GM12872 (cell line): Measurements from ENCODE around the gene DMBX1.

Source experiments
- CTCF ChIP-seq: IDR thresholded peaks from 3 replicates; pipeline ENCODE4 v1.5.1; 2011; ENCODE audit warnings: low read depth, mild to moderate bottlenecking, low read length, moderate library complexity; ENCODE audit not compliant: insufficient read depth

DMBX1 gene

GRCh38 chr1:46537651-46538050 lies 48.0 kb downstream of the DMBX1 start:
- no peak for TF ChIP-seq CTCF

DNA sequence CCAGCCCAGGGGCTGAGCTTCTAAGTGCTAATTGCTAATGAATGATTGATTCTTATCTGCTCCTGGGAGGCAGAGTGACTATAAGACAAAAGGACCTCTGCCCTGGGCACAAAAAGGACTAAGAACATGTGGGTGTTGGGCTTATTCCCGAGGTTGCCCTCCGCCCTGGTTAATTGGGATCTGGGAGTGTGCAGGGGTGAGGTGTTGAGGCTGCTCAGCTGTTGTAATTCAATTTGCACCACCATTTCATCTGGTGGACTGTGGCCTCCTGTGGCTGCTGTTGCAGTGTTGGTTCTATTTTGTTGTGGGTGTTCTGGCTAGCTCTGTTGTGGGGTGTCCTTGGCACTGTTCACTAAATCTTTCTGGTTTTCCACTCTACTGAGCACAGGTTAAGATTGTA lies 48.5 kb downstream of the DMBX1 start:
- TF ChIP-seq CTCF = no peak
